Left lung (tissue), 10 donors: ENCODE measurements around the gene MAPK8. TPM values are rescaled to one million over a fixed set of nuclear protein-coding genes. Genes with fewer than 3 reads are reported as not detected.
A peak's percentile ranks its signal among the peaks of the same experiment; 100 is the strongest.

Experiments
- ATAC-seq: fragments of 200-7000 bp; cut with Tn5 transposase; one replicate; pipeline ENCODE4 v1.9.1; 2020; ENCODE audit warnings: moderate library complexity
- DNase-seq, 4 donors: peaks; one replicate each; pipeline ENCODE4 v3.0.0-alpha.2; 2013 to 2020
- H3K27ac ChIP-seq, 2 donors: fragments of 200-600 bp; sonication (generic) in 1 of 2; one replicate each; pipeline versions ENCODE4 v1.5.0 to v1.8.0; 2020 to 2021
- H3K27me3 ChIP-seq, 2 donors: fragments of 200-600 bp; sonication (generic) in 1 of 2; one replicate each; pipeline versions ENCODE4 v1.5.0 to v1.8.0; 2020 to 2021
- H3K36me3 ChIP-seq, 2 donors: fragments of 200-600 bp; sonication (generic) in 1 of 2; one replicate each; pipeline versions ENCODE4 v1.5.0 to v1.8.0; 2020 to 2021
- H3K4me1 ChIP-seq, 2 donors: fragments of 200-600 bp; one replicate each; pipeline ENCODE4 v1.8.0; 2021
- H3K4me3 ChIP-seq, 2 donors: fragments of 200-600 bp; sonication (generic) in 1 of 2; one replicate each; pipeline versions ENCODE4 v1.5.0 to v1.8.0; 2020 to 2021; ENCODE audit warnings: mild to moderate bottlenecking in 1 of 2
- H3K9me3 ChIP-seq, 2 donors: fragments of 200-600 bp; sonication (generic) in 1 of 2; one replicate each; pipeline versions ENCODE4 v1.5.0 to v1.8.0; 2020 to 2021
- CTCF ChIP-seq, 2 donors: fragments of 200-600 bp; sonication (generic) in 1 of 2; IDR thresholded peaks; one replicate each; pipeline versions ENCODE4 v1.5.0 to v1.8.0; 2021; ENCODE audit warnings: antibody characterized with exemption in 2 of 2
- intact Hi-C, 2 donors: fragments of 100-400 bp; cut with DNase I; formaldehyde crosslinking; loops; one replicate each; pipeline versions ENCODE4 v1.11.2 to v1.14.2; 2022
- polyA plus RNA-seq, 6 donors: library from polyadenylated mRNA; unstranded; fragments of 120-200 nt; gene quantifications; one replicate each; pipeline ENCODE4 v1.2.1, GENCODE V29; 2013; ENCODE audit not compliant: insufficient read length in 6 of 6
- total RNA-seq, 2 donors: library from RNA; stranded (reverse); fragmentation: NEBNext Ultra II Directional; extraction: Animal tissue kit (Norgen Biotek cat#: 25700); gene quantifications; one replicate each; pipeline ENCODE4 v1.2.1, GENCODE V29; 2021
- donor health status: DM: no; HTN: yes; CAD: no.
- donor health status: DM: no; HTN: no; CAD: no.

The MAPK8 gene
- total and polyA plus RNA-seq, 8 donors: 31.3 to 81.8 (median 71.7) TPM

DNA sequence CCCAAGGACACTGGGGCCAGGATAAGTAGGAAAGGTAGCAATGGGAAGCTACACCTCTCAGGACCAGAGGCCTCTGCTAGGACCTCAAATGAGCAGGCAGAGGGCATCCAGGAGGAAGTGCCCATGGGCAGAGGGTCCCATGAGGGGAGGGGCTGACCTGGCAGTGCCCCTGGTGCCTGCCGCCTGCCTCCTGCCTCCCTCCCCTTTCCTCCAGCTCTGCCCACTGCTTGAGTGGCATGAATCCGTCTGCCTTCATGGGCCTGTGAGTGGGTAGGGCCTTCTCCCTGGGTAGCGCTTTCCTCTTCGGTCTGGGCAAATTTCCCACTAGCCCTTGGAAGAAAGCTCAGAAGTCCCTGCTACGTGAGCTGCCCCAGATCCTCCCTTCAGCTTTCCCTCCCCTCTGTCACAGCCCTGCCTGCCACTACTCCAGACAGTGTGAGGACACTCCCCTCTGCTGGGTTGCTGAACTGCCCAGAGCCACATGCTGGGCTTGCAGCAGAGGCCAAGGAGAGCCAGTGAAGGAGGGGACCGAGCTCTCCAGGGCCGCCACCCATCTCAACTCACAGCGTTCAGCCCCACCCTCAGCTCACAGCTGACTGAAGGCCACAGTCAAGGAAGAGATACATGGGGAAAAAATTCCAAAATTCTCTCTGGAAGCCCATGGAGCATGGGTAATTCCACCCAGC lies 157.0 kb downstream of the MAPK8 start:
- no peak overlapping the region for H3K27ac ChIP-seq
- no peaks in the 10 kb centered on the region for H3K9me3 ChIP-seq
- intact Hi-C loops: no loop called here
- peak; percentile 94 for ATAC-seq
- peak in 2 of 4 donors; percentile 58 to 75 for DNase-seq
- peaks cover 5 to 25% of the 10 kb centered on the region in 2 donors for H3K27me3 ChIP-seq
- H3K4me3 ChIP-seq: no peak overlapping the region
- H3K36me3 ChIP-seq: no peaks in the 10 kb centered on the region
- no peak for TF ChIP-seq CTCF (IDR thresholded peaks at IDR 0.05)
- H3K4me1 ChIP-seq: no peaks in the 10 kb centered on the region

DNA sequence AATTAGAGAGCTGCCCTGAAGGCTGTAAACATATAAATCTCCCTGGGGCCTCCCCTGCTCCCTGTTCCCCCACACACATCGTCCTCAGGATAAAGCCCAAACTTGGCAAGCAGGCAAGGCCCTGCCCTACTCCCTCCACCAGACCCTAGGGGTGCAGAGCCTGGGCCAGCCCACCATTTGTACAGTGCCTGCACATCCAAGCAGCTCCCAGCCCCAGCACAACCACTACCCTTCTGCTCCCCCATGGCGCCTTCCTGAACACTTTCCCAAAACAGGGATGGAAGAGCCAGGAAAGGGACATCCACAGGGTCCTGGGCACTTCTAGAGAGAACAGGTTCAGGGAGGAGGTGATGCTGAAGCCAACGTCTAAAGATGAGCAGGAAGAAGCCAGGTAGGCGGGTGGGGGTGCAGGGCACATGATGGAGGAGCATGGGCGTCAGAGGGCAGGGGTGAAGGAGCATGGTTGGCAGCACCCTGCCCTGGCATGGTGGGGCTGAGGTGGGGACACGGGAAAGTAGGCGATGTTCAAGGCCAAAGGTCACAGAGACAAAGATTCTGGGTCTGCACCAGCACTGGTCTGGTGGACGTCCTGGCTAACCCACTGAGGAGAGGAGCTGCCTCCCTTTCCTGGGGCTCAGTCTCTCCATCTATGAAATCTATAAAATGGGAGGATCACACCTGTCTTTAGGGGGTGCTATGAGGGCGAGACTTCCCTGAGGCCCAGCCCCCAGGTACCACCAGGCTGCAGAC lies 157.8 kb downstream of the MAPK8 start:
- Histone ChIP-seq H3K27ac (no peak overlapping the region), H3K4me3 (no peak overlapping the region), H3K4me1 (no peaks in the 10 kb centered on the region), H3K27me3 (peaks cover 5 to 25% of the 10 kb centered on the region in 2 donors), H3K36me3 (no peaks in the 10 kb centered on the region), H3K9me3 (no peaks in the 10 kb centered on the region)
- no peak for TF ChIP-seq CTCF (IDR thresholded peaks at IDR 0.05)
- DNase-seq: peak in 1 of 4 donors; percentile 22
- ATAC-seq: no peak
- intact Hi-C loops: no loop called here

GRCh38 chr10:48464871-48465736 lies 158.6 kb downstream of the MAPK8 start:
- no peak for ATAC-seq

GRCh38 chr10:48465860-48466521 lies 159.5 kb downstream of the MAPK8 start:
- DNase-seq: peak in 1 of 4 donors; percentile 27
- Histone ChIP-seq H3K9me3 (no peaks in the 10 kb centered on the region), H3K27ac (no peak overlapping the region), H3K4me1 (no peaks in the 10 kb centered on the region), H3K36me3 (no peaks in the 10 kb centered on the region), H3K4me3 (no peak overlapping the region), H3K27me3 (peaks cover 5 to 25% of the 10 kb centered on the region in 2 donors)
- intact Hi-C loops: no loop called here
- no peak for TF ChIP-seq CTCF (IDR thresholded peaks at IDR 0.05)
- ATAC-seq: no peak

More at GRCh38 chr10:48464871-48465736, 158.6 kb downstream of the MAPK8 start:
- no peak for TF ChIP-seq CTCF (IDR thresholded peaks at IDR 0.05)
- Histone ChIP-seq H3K9me3 (no peaks in the 10 kb centered on the region), H3K4me3 (no peak overlapping the region), H3K27ac (no peak overlapping the region), H3K27me3 (peaks cover 5 to 25% of the 10 kb centered on the region in 2 donors), H3K4me1 (no peaks in the 10 kb centered on the region), H3K36me3 (no peaks in the 10 kb centered on the region)
- intact Hi-C loops: no loop called here
- peak in 1 of 4 donors; percentile 24 for DNase-seq
